GM12878 (cell line): ENCODE results near the gene DCDC1. TPM values are rescaled to one million over a fixed set of nuclear protein-coding genes. Genes with fewer than 3 reads are reported as not detected.

ENCODE experiments used
- ATAC-seq: fragments of 200-7000 bp; cut with Tn5 transposase; 3 replicates; pipeline ENCODE4 v1.9.1; 2020; ENCODE audit warnings: mild to moderate bottlenecking, moderate library complexity
- BruUV-seq: library from RNA; stranded (reverse); fragments of 400-500 nt; replicated peaks from 2 replicates; lab custom pipeline; 2021; lab: Mats Ljungman, UMichigan
- CTCF ChIA-PET: fragments of 300-600 bp; sonication (Branson Sonifier 250); formaldehyde crosslinking; extraction: SDS; loops from one replicate; lab custom pipeline; 2021; ENCODE audit warnings: inconsistent platforms; lab: Yijun Ruan, JAX
- POLR2A ChIA-PET: fragments of 350-600 bp; formaldehyde crosslinking; extraction: SDS; loops from one replicate; lab custom pipeline; 2021; ENCODE audit warnings: inconsistent platforms; lab: Charles Lee
- RAD21 ChIA-PET: fragments of 300-600 bp; sonication (Branson Sonifier 250); formaldehyde crosslinking; loops from one replicate; lab custom pipeline; 2023; ENCODE audit warnings: antibody characterized with exemption; ENCODE audit not compliant: unreplicated experiment; lab: Charles Lee
- SMC1A ChIA-PET: fragments of 300-600 bp; sonication (Branson Sonifier 250); formaldehyde crosslinking; loops from one replicate; lab custom pipeline; 2023; ENCODE audit not compliant: unreplicated experiment, uncharacterized antibody; lab: Charles Lee
- DNase-seq: peaks from one replicate; pipeline ENCODE4 v3.0.0-alpha.2; 2011; ENCODE audit warnings: low read depth, low spot score
- FAIRE-seq: peaks from 3 replicates; lab custom pipeline; 2011; peaks lifted over from hg19 to GRCh38; lab: Jason Lieb, UNC
- H2AFZ ChIP-seq: 2 replicates; pipeline ENCODE4 v1.6.0; 2011; ENCODE audit warnings: low read depth, low read length, control low read depth; ENCODE audit not compliant: control insufficient read depth
- H3K27ac ChIP-seq: 2 replicates; pipeline ENCODE4 v1.5.1; 2011; ENCODE audit warnings: control low read depth; ENCODE audit not compliant: control insufficient read depth, insufficient read depth
- H3K27me3 ChIP-seq, 2 experiments: replicated peaks in 1 of 2; 2 replicates each; pipeline versions ENCODE4 v1.6.0 to v1.6.1; 2011; ENCODE audit warnings: low read length in 1 of 2; ENCODE audit not compliant: control insufficient read depth in 2 of 2, insufficient read depth in 2 of 2
- H3K36me3 ChIP-seq, 2 experiments: 2 replicates each; pipeline ENCODE4 v1.5.1; 2011; ENCODE audit warnings: low read length in 1 of 2; ENCODE audit not compliant: control insufficient read depth in 2 of 2, insufficient read depth in 2 of 2
- H3K4me1 ChIP-seq: 2 replicates; pipeline ENCODE4 v1.6.1; 2011; ENCODE audit warnings: mild to moderate bottlenecking, low read length, moderate library complexity, mixed read lengths; ENCODE audit not compliant: control insufficient read depth, insufficient read depth
- H3K4me2 ChIP-seq: 2 replicates; pipeline ENCODE4 v1.6.0; 2011; ENCODE audit warnings: control low read depth; ENCODE audit not compliant: control insufficient read depth, insufficient read depth
- H3K4me3 ChIP-seq: fragments of 200-600 bp; sonication (generic); 2 replicates; pipeline ENCODE4 v1.5.1; 2016
- H3K79me2 ChIP-seq: 2 replicates; pipeline ENCODE4 v1.6.0; 2011; ENCODE audit warnings: low read length; ENCODE audit not compliant: control insufficient read depth, insufficient read depth
- H3K9ac ChIP-seq: 2 replicates; pipeline ENCODE4 v1.8.0; 2011; ENCODE audit warnings: low read length, control low read depth, mixed read lengths; ENCODE audit not compliant: control insufficient read depth, insufficient read depth
- H3K9me3 ChIP-seq: replicated peaks from 3 replicates; pipeline ENCODE4 v1.5.1; 2011; ENCODE audit warnings: mild to moderate bottlenecking, low read length; ENCODE audit not compliant: control insufficient read depth, insufficient read depth
- H4K20me1 ChIP-seq: 2 replicates; pipeline ENCODE4 v1.6.0; 2011; ENCODE audit not compliant: control insufficient read depth, insufficient read depth
- CTCF ChIP-seq, 3 experiments: IDR thresholded peaks in 2 of 3; conservative IDR thresholded peaks in 1 of 3; 2 replicates each; pipeline ENCODE4 v1.5.1; 2011; ENCODE audit warnings: low read depth in 3 of 3, low read length in 3 of 3, mild to moderate bottlenecking in 3 of 3, control low read depth in 2 of 3, moderate library complexity in 2 of 3, inconsistent platforms in 1 of 3, mixed read lengths in 1 of 3; ENCODE audit not compliant: control insufficient read depth in 2 of 3, insufficient read depth in 1 of 3; ENCODE audit errors: extremely low read depth in 1 of 3
- PAX5 ChIP-seq: IDR thresholded peaks from 2 replicates; pipeline ENCODE4 v1.6.1; 2011; ENCODE audit warnings: low read depth, low read length, borderline replicate concordance
- PAX8 ChIP-seq: fragments of 450-650 bp; IDR thresholded peaks from 2 replicates; pipeline ENCODE4 v1.6.1; 2017; ENCODE audit warnings: mild to moderate bottlenecking, moderate library complexity
- RAD21 ChIP-seq: IDR thresholded peaks from 2 replicates; pipeline ENCODE4 v1.6.1; 2011; ENCODE audit warnings: mild to moderate bottlenecking, low read depth, low read length, moderate library complexity; ENCODE audit not compliant: insufficient read depth
- RELA ChIP-seq: fragments of 450-650 bp; IDR thresholded peaks from 2 replicates; pipeline ENCODE4 v1.8.0; 2014; ENCODE audit warnings: borderline replicate concordance; ENCODE audit not compliant: partially characterized antibody
- RFX5 ChIP-seq: IDR thresholded peaks from 2 replicates; pipeline ENCODE4 v1.6.1; 2011; ENCODE audit warnings: low read depth, low read length, improper control_type of control experiment
- SMAD1 ChIP-seq: fragments of 450-650 bp; IDR thresholded peaks from 2 replicates; pipeline ENCODE4 v1.6.1; 2018; ENCODE audit warnings: mild to moderate bottlenecking, low read depth; ENCODE audit not compliant: partially characterized antibody
- WGBS: methylation state at CpG from one replicate; pipeline ENCODE4 v1.1.6; 2016; ENCODE audit warnings: low lambda C conversion rate; ENCODE audit not compliant: insufficient replicate concordance, insufficient coverage; ENCODE audit errors: missing lambda C conversion rate; 5-methylcytosine and 5-hydroxymethylcytosine counted together
- in situ Hi-C: fragments of 300-500 bp; cut with MboI; formaldehyde crosslinking; loops from 9 replicates; pipeline ENCODE4 v1.14.3; 2018; ENCODE audit warnings: mixed read lengths
- intact Hi-C: fragments of 100-400 bp; cut with micrococcal nuclease; formaldehyde crosslinking; loops from one replicate; pipeline ENCODE4 v1.14.2; 2022; ENCODE audit not compliant: unreplicated experiment
- polyA plus RNA-seq, 11 experiments: library from polyadenylated mRNA; depleted of rRNA in 4 of 11; unstranded in 6 of 11; stranded (reverse) in 5 of 11; fragments of >200 nt; fragmentation: Nextera tagmentation in 4 of 11; fragmentation: Illumina TruSeq in 1 of 11; extraction: Ambion mirVana in 4 of 11; extraction: Trizol in 1 of 11; gene quantifications; 1 replicate in 1 of 11; 2 replicates in 10 of 11; pipeline versions ENCODE4 v1.2.1 to v1.2.3, GENCODE V29; 2011 to 2016; ENCODE audit warnings: inconsistent platforms in 2 of 11, missing spikeins in 2 of 11, low read depth in 1 of 11
- total RNA-seq, 4 experiments: library from RNA; depleted of rRNA in 3 of 4; stranded (reverse); fragments of >200 nt in 3 of 4; fragmentation: Illumina TruSeq in 1 of 4; extraction: Trizol in 1 of 4; gene quantifications; 2 replicates each; pipeline versions ENCODE4 v1.2.1 to v1.2.3, GENCODE V29; 2013 to 2021

Gene DCDC1
- total and polyA plus RNA-seq, 10 of the 15 experiments (the other 5 are each of a cell fraction or from before 2014, with no cell fraction given): not detected

GRCh38 chr11:31160504-31161422 lies 208.8 kb downstream of the DCDC1 start:
- Histone ChIP-seq H3K27me3 (no peaks in the 10 kb centered on the region), H3K4me1 (no peaks in the 10 kb centered on the region), H3K36me3 (no peaks in the 10 kb centered on the region), H3K27ac (no peak overlapping the region), H3K9me3 (no peaks in the 10 kb centered on the region), H2AFZ (no peak overlapping the region), H3K9ac (no peak overlapping the region), H4K20me1 (no peaks in the 10 kb centered on the region), H3K4me2 (no peak overlapping the region), H3K79me2 (no peaks in the 10 kb centered on the region), H3K4me3 (no peak overlapping the region)
- intact Hi-C loops: no loop called here
- peak; percentile 64; the same call in 2 of the 3 replicates for ATAC-seq
- FAIRE-seq: no peak
- in situ Hi-C loops: no loop called here
- POLR2A ChIA-PET: no interaction called here
- BruUV-seq: no TSS peak
- CTCF ChIA-PET: no interaction called here
- RAD21 ChIA-PET: no interaction called here
- 45% methylated on average over 5 of the region's 5 CpGs for WGBS
- no peak for DNase-seq
- peak in 2 of 3 experiments; percentile 37 to 48; a peak in 3 of 6 replicates for TF ChIP-seq CTCF (IDR thresholded peaks at IDR 0.05 in 2 of 3, conservative IDR thresholded peaks at IDR 0.05 in 1 of 3; ENCODE audit: control insufficient read depth in 2 of 3, extremely low read depth in 1 of 3, insufficient read depth in 1 of 3, low read depth in 3 of 3, low read length in 3 of 3)
- TF ChIP-seq PAX8: no peak
- SMC1A ChIA-PET: no interaction called here

- BruUV-seq: no TSS peak
- in situ Hi-C loops: no loop called here
- SMC1A ChIA-PET: no interaction called here
Measured at GRCh38 chr11:31150841-31151240, 218.7 kb downstream of the DCDC1 start.

More at GRCh38 chr11:31150841-31151240, 218.7 kb downstream of the DCDC1 start:
- Histone ChIP-seq H3K79me2 (no peaks in the 10 kb centered on the region), H3K9me3 (no peaks in the 10 kb centered on the region), H3K9ac (no peak overlapping the region), H3K4me3 (no peak overlapping the region), H3K36me3 (no peaks in the 10 kb centered on the region), H2AFZ (no peak overlapping the region), H3K4me1 (no peaks in the 10 kb centered on the region), H3K27ac (no peak overlapping the region), H3K4me2 (no peak overlapping the region), H3K27me3 (no peaks in the 10 kb centered on the region), H4K20me1 (no peaks in the 10 kb centered on the region)
- intact Hi-C loops: no loop called here
- 21% methylated on average over 3 of the region's 3 CpGs for WGBS
- ChIA-PET RAD21 (no interaction called here), POLR2A (no interaction called here), CTCF (no interaction called here)
- FAIRE-seq (no peak), ATAC-seq (no peak), DNase-seq (no peak)
- TF ChIP-seq RAD21 (no peak), RELA (no peak), PAX5 (no peak), SMAD1 (no peak), RFX5 (no peak)
